PC-3 (cell line): ENCODE results near the gene SCN1B.

Experiments
- EZH2phosphoT487 ChIP-seq: fragments of 300-600 bp; sonication (generic); IDR thresholded peaks from 2 replicates; pipeline ENCODE4 v1.6.1; 2018; ENCODE audit warnings: mild to moderate bottlenecking, antibody characterized with exemption, low read length, borderline replicate concordance
- TF ChIP-seq, protein P1 (sequence below): fragments of 300-600 bp; sonication (generic); conservative IDR thresholded peaks from 2 replicates; pipeline ENCODE4 v1.5.1; 2017; ENCODE audit warnings: antibody characterized with exemption, low read depth, mild to moderate bottlenecking, low read length

DNA sequence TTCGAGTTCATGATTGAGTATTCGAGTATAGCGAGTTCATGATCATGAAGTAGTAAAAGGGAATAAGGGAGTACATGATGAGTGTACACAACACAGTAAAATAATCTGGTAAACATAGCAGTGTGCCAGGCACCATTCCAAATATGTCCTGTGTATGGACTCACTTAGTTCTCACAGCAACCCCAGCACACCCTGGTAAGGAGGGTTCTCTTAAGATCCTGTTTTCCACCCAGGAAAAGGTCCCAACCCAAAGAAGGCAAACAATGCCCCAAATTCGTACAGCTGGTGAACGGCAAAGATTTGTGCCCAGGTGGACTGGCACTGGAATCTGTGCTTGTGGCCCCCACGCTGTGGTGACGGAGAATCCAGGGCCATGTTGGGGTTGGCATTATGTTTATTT lies 32.7 kb downstream of the SCN1B start:
- TF ChIP-seq, protein P1, sequence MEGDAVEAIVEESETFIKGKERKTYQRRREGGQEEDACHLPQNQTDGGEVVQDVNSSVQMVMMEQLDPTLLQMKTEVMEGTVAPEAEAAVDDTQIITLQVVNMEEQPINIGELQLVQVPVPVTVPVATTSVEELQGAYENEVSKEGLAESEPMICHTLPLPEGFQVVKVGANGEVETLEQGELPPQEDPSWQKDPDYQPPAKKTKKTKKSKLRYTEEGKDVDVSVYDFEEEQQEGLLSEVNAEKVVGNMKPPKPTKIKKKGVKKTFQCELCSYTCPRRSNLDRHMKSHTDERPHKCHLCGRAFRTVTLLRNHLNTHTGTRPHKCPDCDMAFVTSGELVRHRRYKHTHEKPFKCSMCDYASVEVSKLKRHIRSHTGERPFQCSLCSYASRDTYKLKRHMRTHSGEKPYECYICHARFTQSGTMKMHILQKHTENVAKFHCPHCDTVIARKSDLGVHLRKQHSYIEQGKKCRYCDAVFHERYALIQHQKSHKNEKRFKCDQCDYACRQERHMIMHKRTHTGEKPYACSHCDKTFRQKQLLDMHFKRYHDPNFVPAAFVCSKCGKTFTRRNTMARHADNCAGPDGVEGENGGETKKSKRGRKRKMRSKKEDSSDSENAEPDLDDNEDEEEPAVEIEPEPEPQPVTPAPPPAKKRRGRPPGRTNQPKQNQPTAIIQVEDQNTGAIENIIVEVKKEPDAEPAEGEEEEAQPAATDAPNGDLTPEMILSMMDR: no peak
- TF ChIP-seq EZH2phosphoT487: no peak
